Measurements from ENCODE around the gene TEN1. TPM values are rescaled to one million over a fixed set of nuclear protein-coding genes. Genes with fewer than 3 reads are reported as not detected.

Gene TEN1
- total RNA-seq, 1 experiment from 2014 or later = 58.3 TPM

- no peak overlapping the region for H3K4me3 ChIP-seq (ENCODE audit: low read length)
- H4K20me1 ChIP-seq (ENCODE audit: low read length) = no peaks in the 10 kb centered on the region
- no peaks in the 10 kb centered on the region for H3F3A ChIP-seq (ENCODE audit: low read length, unreplicated experiment)
- DNase-seq (peak; percentile 67), ATAC-seq (peak; percentile 23; the same call in 1 of the 2 replicates)
- H3K9me2 ChIP-seq (replicated peaks; ENCODE audit: low read length) = no peaks in the 10 kb centered on the region
- ChIA-PET POLR2A (ENCODE audit: unreplicated experiment) (no interaction called here), CTCF (interaction anchor here (0.5 to 1.0 kb wide), 3 partner anchors 35 to 51 kb away, joined by 3 to 6 read pairs (median 5); no protein-coding TSS in a partner anchor)
- H3K9me3 ChIP-seq (ENCODE audit: low read length) = no peaks in the 10 kb centered on the region
- H3K79me2 ChIP-seq (ENCODE audit: low read length) = no peaks in the 10 kb centered on the region
- no peak overlapping the region for H3K4me2 ChIP-seq (ENCODE audit: low read length)
- intact Hi-C loops (cut with micrococcal nuclease) = no loop called here
- H3K36me3 ChIP-seq (ENCODE audit: low read depth, low read length) = no peaks in the 10 kb centered on the region; the same call in 1 of the 2 replicates
- no peak overlapping the region for H2AFZ ChIP-seq (ENCODE audit: low read length)
- H3K9ac ChIP-seq (ENCODE audit: low read length) = no peak overlapping the region
- no peak for TF ChIP-seq EZH2phosphoT487 (IDR thresholded peaks at IDR 0.05; ENCODE audit: borderline replicate concordance, low read length)
- no peak for TF ChIP-seq EZH2 (IDR thresholded peaks at IDR 0.05; ENCODE audit: low read length, unreplicated experiment)
- TF ChIP-seq, protein P1, sequence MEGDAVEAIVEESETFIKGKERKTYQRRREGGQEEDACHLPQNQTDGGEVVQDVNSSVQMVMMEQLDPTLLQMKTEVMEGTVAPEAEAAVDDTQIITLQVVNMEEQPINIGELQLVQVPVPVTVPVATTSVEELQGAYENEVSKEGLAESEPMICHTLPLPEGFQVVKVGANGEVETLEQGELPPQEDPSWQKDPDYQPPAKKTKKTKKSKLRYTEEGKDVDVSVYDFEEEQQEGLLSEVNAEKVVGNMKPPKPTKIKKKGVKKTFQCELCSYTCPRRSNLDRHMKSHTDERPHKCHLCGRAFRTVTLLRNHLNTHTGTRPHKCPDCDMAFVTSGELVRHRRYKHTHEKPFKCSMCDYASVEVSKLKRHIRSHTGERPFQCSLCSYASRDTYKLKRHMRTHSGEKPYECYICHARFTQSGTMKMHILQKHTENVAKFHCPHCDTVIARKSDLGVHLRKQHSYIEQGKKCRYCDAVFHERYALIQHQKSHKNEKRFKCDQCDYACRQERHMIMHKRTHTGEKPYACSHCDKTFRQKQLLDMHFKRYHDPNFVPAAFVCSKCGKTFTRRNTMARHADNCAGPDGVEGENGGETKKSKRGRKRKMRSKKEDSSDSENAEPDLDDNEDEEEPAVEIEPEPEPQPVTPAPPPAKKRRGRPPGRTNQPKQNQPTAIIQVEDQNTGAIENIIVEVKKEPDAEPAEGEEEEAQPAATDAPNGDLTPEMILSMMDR (conservative IDR thresholded peaks at IDR 0.05; ENCODE audit: low read depth, low read length) = peak; percentile 96
- H3K4me1 ChIP-seq (ENCODE audit: insufficient read depth, low read length) = peaks cover 32% of the 10 kb centered on the region
- H3K27ac ChIP-seq (ENCODE audit: low read length) = no peak overlapping the region
- BruUV-seq (replicated peaks) = no TSS peak
- no peaks in the 10 kb centered on the region for H3K27me3 ChIP-seq (ENCODE audit: low read length)
Observed at GRCh38 chr17:76000016-76000754, 21.1 kb downstream of the TEN1 start.

DNA sequence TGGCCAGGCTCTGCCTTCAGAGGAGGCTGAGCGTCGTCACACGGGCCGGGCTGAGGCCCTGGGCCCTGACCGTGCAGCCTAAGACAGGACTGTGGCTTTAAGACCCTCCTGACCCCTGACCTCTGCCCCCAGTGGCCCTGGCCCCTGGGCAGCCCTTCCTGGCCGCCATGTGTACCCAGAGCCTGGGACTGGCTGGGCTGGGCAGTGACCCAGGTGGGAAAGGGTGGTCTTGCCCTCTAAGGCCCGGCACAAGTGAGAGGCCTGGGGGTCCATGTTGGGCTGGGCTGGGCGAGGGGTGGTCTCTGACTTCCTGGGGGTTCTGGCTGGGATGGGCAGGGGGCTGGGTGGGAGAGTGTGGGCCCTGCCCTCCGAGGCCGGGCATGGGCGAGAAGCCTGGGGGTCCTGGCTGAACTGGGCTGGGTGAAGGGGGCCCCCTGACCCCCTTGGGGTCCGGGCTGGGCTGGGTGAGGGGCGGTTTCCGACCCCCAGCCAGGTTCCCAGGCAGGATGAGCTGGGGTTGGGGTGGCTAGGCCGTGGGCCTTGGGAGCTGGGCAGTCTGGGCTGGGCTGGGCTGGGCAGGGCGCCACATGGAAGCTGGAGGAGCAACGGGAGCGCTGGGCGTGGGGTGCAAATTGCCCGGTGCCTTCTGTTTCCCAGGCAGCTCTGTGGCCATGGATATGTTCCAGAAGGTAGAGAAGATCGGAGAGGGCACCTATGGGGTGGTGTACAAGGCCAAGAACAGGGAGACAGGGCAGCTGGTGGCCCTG, 21.9 kb downstream of the TEN1 start, which contains the start of gene CDK3:
CDK3 (plus strand) TSS at position 101 of the 767 bp plus-strand sequence; CDS start at position 672, 571 bp downstream.
- Histone ChIP-seq H3K9me2 (replicated peaks; ENCODE audit: low read length) (no peaks in the 10 kb centered on the region), H3K27me3 (ENCODE audit: low read length) (no peaks in the 10 kb centered on the region), H3K9ac (ENCODE audit: low read length) (no peak within 1 kb of the TSS), H3K9me3 (ENCODE audit: low read length) (no peaks in the 10 kb centered on the region), H3K27ac (ENCODE audit: low read length) (no peak within 1 kb of the TSS), H3F3A (ENCODE audit: low read length, unreplicated experiment) (no peaks in the 10 kb centered on the region), H4K20me1 (ENCODE audit: low read length) (no peaks in the 10 kb centered on the region), H2AFZ (ENCODE audit: low read length) (no peak within 1 kb of the TSS), H3K4me1 (ENCODE audit: insufficient read depth, low read length) (peaks cover 31% of the 10 kb centered on the region), H3K79me2 (ENCODE audit: low read length) (no peaks in the 10 kb centered on the region), H3K4me3 (ENCODE audit: low read length) (no peak within 1 kb of the TSS), H3K4me2 (ENCODE audit: low read length) (no peak within 1 kb of the TSS), H3K36me3 (ENCODE audit: low read depth, low read length) (no peaks in the 10 kb centered on the region; the same call in 1 of the 2 replicates)
- ChIA-PET POLR2A (ENCODE audit: unreplicated experiment) (no interaction called here), CTCF (interaction anchor here (0.5 to 1.0 kb wide), 4 partner anchors 13 to 52 kb away, joined by 3 to 6 read pairs (median 5); no protein-coding TSS in a partner anchor)
- no TSS peak for BruUV-seq (replicated peaks)
- ATAC-seq (no peak), DNase-seq (no peak)
- TF ChIP-seq, protein P1 (conservative IDR thresholded peaks at IDR 0.05; ENCODE audit: low read depth, low read length) = peak; percentile 44; the same call in 1 of the 2 replicates
- TF ChIP-seq EZH2phosphoT487 (IDR thresholded peaks at IDR 0.05; ENCODE audit: borderline replicate concordance, low read length) = no peak
- intact Hi-C loops (cut with micrococcal nuclease) = no loop called here
